Panc1 (cell line): ENCODE measurements around the gene TDRD10.

Source experiments
- POLR2AphosphoS5 ChIP-seq: IDR thresholded peaks from 2 replicates; pipeline ENCODE4 v1.6.1; 2012; ENCODE audit warnings: mild to moderate bottlenecking, low read depth, low read length, moderate library complexity
- TF ChIP-seq, protein P1 (sequence below): fragments of 450-650 bp; IDR thresholded peaks from 2 replicates; pipeline ENCODE4 v1.5.1; 2017; ENCODE audit warnings: mild to moderate bottlenecking
- TF ChIP-seq, protein P2 (sequence below), 2 experiments: IDR thresholded peaks; 2 replicates each; pipeline ENCODE4 v1.6.1; 2011 to 2012; ENCODE audit warnings: low read depth in 2 of 2, control low read depth in 1 of 2, low read length in 1 of 2, mild to moderate bottlenecking in 1 of 2, moderate library complexity in 1 of 2; ENCODE audit not compliant: insufficient read depth in 1 of 2

DNA sequence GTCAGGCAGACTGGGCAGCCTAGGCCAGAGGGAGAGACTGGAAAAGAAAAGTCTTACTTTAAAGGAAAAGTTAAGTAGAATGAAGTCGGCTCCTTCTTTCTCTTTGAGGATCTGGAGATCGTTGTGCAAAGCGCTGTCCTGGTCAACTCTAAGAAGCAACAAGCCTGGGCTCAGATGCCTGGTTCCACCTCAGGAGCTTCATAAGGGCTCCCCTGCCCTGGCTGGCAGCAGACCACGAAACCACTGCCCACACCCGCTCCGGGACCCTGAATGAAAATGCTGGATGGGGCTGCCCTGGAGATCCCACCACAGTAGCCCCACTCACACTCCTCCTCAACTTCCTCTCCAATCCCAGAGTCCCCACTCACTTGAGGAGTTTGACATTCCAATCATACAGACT lies 50.0 kb downstream of the TDRD10 start:
- TF ChIP-seq, protein P1, sequence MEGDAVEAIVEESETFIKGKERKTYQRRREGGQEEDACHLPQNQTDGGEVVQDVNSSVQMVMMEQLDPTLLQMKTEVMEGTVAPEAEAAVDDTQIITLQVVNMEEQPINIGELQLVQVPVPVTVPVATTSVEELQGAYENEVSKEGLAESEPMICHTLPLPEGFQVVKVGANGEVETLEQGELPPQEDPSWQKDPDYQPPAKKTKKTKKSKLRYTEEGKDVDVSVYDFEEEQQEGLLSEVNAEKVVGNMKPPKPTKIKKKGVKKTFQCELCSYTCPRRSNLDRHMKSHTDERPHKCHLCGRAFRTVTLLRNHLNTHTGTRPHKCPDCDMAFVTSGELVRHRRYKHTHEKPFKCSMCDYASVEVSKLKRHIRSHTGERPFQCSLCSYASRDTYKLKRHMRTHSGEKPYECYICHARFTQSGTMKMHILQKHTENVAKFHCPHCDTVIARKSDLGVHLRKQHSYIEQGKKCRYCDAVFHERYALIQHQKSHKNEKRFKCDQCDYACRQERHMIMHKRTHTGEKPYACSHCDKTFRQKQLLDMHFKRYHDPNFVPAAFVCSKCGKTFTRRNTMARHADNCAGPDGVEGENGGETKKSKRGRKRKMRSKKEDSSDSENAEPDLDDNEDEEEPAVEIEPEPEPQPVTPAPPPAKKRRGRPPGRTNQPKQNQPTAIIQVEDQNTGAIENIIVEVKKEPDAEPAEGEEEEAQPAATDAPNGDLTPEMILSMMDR = no peak
- TF ChIP-seq, protein P2, sequence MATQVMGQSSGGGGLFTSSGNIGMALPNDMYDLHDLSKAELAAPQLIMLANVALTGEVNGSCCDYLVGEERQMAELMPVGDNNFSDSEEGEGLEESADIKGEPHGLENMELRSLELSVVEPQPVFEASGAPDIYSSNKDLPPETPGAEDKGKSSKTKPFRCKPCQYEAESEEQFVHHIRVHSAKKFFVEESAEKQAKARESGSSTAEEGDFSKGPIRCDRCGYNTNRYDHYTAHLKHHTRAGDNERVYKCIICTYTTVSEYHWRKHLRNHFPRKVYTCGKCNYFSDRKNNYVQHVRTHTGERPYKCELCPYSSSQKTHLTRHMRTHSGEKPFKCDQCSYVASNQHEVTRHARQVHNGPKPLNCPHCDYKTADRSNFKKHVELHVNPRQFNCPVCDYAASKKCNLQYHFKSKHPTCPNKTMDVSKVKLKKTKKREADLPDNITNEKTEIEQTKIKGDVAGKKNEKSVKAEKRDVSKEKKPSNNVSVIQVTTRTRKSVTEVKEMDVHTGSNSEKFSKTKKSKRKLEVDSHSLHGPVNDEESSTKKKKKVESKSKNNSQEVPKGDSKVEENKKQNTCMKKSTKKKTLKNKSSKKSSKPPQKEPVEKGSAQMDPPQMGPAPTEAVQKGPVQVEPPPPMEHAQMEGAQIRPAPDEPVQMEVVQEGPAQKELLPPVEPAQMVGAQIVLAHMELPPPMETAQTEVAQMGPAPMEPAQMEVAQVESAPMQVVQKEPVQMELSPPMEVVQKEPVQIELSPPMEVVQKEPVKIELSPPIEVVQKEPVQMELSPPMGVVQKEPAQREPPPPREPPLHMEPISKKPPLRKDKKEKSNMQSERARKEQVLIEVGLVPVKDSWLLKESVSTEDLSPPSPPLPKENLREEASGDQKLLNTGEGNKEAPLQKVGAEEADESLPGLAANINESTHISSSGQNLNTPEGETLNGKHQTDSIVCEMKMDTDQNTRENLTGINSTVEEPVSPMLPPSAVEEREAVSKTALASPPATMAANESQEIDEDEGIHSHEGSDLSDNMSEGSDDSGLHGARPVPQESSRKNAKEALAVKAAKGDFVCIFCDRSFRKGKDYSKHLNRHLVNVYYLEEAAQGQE (IDR thresholded peaks at IDR 0.05; ENCODE audit: insufficient read depth in 1 of 2, low read depth in 2 of 2, low read length in 1 of 2) = no peak
- no peak for TF ChIP-seq POLR2AphosphoS5
